Measurements from ENCODE around the gene PTOV1.

Gene PTOV1

GRCh38 chr19:49877879-49878743 lies 27.2 kb downstream of the PTOV1 start:
- no peak for TF ChIP-seq CTCF (IDR thresholded peaks at IDR 0.05)

- no peak for TF ChIP-seq CTCF (IDR thresholded peaks at IDR 0.05)
These were observed 27.7 kb downstream of the PTOV1 start for GRCh38 chr19:49878744-49879070.

- no peak for TF ChIP-seq CTCF (IDR thresholded peaks at IDR 0.05)
These were observed 28.4 kb downstream of the PTOV1 start for GRCh38 chr19:49879243-49879963.

GRCh38 chr19:49880162-49880869 lies 29.4 kb downstream of the PTOV1 start:
- TF ChIP-seq CTCF (IDR thresholded peaks at IDR 0.05): no peak

- no peak for TF ChIP-seq CTCF (IDR thresholded peaks at IDR 0.05)
These were observed 30.2 kb downstream of the PTOV1 start for GRCh38 chr19:49881186-49881585.

GRCh38 chr19:49881672-49882394 lies 30.9 kb downstream of the PTOV1 start:
- no peak for TF ChIP-seq CTCF (IDR thresholded peaks at IDR 0.05)

- no peak for TF ChIP-seq CTCF (IDR thresholded peaks at IDR 0.05)
These were observed 31.7 kb downstream of the PTOV1 start for GRCh38 chr19:49882643-49883042.

Measured in LNCAP (cell line).